Heart right ventricle (tissue), 16 donors: Measurements from ENCODE around the gene NPAS2. TPM values are rescaled to one million over a fixed set of nuclear protein-coding genes. Genes with fewer than 3 reads are reported as not detected.

ENCODE experiments used
- ATAC-seq, 8 donors: fragments of 200-7000 bp; cut with Tn5 transposase; one replicate each; pipeline ENCODE4 v1.9.1; 2020; ENCODE audit warnings: mild to moderate bottlenecking in 8 of 8, moderate library complexity in 8 of 8, moderate number of reproducible peaks in 1 of 8
- DNase-seq, 2 donors: peaks; one replicate each; pipeline ENCODE4 v3.0.0-alpha.2; 2020
- H3K27ac ChIP-seq, 10 donors: fragments of 200-600 bp; sonication (generic) in 2 of 10; one replicate each; pipeline versions ENCODE4 v1.5.0 to v1.8.0; 2020 to 2022; ENCODE audit warnings: mild to moderate bottlenecking in 3 of 10
- H3K27me3 ChIP-seq, 7 donors: fragments of 200-600 bp; one replicate each; pipeline ENCODE4 v1.8.0; 2021 to 2022; ENCODE audit warnings: mild to moderate bottlenecking in 2 of 7
- H3K36me3 ChIP-seq, 9 donors: fragments of 200-600 bp; sonication (generic) in 1 of 9; one replicate each; pipeline versions ENCODE4 v1.5.0 to v1.8.0; 2020 to 2022; ENCODE audit warnings: mild to moderate bottlenecking in 2 of 9
- H3K4me1 ChIP-seq, 9 donors: fragments of 200-600 bp; sonication (generic) in 1 of 9; one replicate each; pipeline versions ENCODE4 v1.5.0 to v1.8.0; 2020 to 2022; ENCODE audit warnings: mild to moderate bottlenecking in 4 of 9
- H3K4me3 ChIP-seq, 10 donors: fragments of 200-600 bp; sonication (generic) in 2 of 10; one replicate each; pipeline versions ENCODE4 v1.5.0 to v1.8.0; 2020 to 2022; ENCODE audit warnings: mild to moderate bottlenecking in 7 of 10, moderate library complexity in 2 of 10
- H3K9me3 ChIP-seq, 11 donors: fragments of 200-600 bp in 10 of 11; sonication (generic) in 2 of 11; one replicate each; pipeline versions ENCODE4 v1.5.0 to v1.8.0; 2013 to 2022; ENCODE audit warnings: mild to moderate bottlenecking in 2 of 11, control low read depth in 1 of 11, moderate library complexity in 1 of 11
- WGBS, 2 donors: extraction: QIAGEN DNeasy Blood & Tissue Kit; methylation state at CpG; one replicate each; pipeline ENCODE4 v1.1.7; 2013; ENCODE audit warnings: inconsistent platforms in 1 of 2; 5-methylcytosine and 5-hydroxymethylcytosine counted together
- intact Hi-C, 10 donors: fragments of 100-400 bp; cut with DNase I; formaldehyde crosslinking; loops; one replicate each; pipeline versions ENCODE4 v1.11.1 to v1.14.2; 2022
- polyA plus RNA-seq, 2 donors: library from polyadenylated mRNA; stranded (reverse); fragments of 200-250 nt; gene quantifications; one replicate each; pipeline ENCODE4 v1.2.3, GENCODE V29; 2013
- total RNA-seq, 10 donors: library from RNA; stranded (reverse); fragmentation: NEBNext Ultra II Directional in 3 of 10; extraction: Animal tissue kit (Norgen Biotek cat#: 25700) in 3 of 10; gene quantifications; one replicate each; pipeline versions ENCODE4 v1.2.1 to v1.2.4, GENCODE V29; 2021 to 2023
- TF ChIP-seq, protein P1 (sequence below), 9 donors: fragments of 200-600 bp; sonication (generic) in 2 of 9; IDR thresholded peaks; one replicate each; pipeline versions ENCODE4 v1.5.0 to v1.8.0; 2021 to 2022; ENCODE audit warnings: antibody characterized with exemption in 9 of 9, mild to moderate bottlenecking in 5 of 9, moderate library complexity in 1 of 9
- donor health status: Arrhythmogenic right ventricular cardiomyopathy.
- donor health status: ischemic (EF 13 %, LVEDD 7.1; RV severe dilation, severe dysfunction).
- donor health status: healthy with polysubstance abuse.
- donor health status: DM: no; HTN: yes; CAD: no.
- donor health status: DM: no; HTN: no; CAD: no.
- donor health status: ischemic (EF 25% LVEDD 6.9; RV normal size, moderate dysfunction).
- donor health status: ischemic (EF 25% LVEDD 5.7; RV mildly dilated, moderate dysfunction).
- donor health status: healthy.
- donor health status: DM: yes; HTN: yes; CAD: no.
- donor health status: Ischemic cardiomyopathy.
- donor health status: ischemic (EF 35%, LVEDD 5.7; RV mildly dilated, moderate dysfunction).
- donor health status: nonischemic (EF 11% LVEDD 7.7; RV severe dilation, severe dysfunction).
- donor health status: DM: yes; HTN: yes; CAD: no.
- donor health status: PGD.
- donor health status: ischemic (EF 29% LVEDD 5.4; RV normal size, mild dysfunction).
- donor health status: nonischemic (EF 23%, LVEDD 6.1; RV moderate dilation, normal function).

NPAS2 gene
- total and polyA plus RNA-seq, 12 donors: 32.1 to 70.1 (median 41.2) TPM

DNA sequence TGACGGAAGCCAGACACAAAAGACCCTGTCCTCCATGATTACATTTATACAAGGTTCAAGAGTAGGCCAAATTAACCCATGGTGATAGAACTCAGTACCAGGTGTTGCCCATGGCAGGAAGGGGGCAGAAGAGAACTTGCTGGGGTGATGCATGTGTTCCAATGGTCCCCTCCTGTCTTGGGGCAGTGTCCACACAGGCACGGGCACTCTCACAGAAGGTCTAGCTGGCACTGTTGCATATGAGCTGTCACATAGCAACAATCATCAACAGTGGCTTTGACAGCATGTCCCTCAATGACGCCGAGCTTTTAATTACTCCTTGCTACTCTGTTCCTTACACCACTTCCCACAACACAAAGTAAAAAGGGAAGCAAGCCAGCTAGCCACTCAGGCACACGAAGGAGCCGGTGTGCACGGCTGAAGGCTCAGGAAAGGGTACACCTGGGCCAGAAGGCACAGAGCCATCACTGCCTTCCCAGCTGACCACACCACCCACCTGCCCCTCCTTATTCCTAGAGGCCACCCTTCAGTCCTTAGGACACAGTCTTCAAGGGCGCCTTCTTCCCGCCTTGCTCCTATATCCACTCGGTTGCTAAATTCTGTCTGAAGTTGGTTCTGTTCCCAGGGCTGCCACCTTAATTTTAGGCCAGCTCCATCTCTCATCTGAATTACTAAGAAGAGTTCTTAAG lies 211.1 kb downstream of the NPAS2 start:
- WGBS, 2 donors: 58 to 62% methylated on average over 10 of the region's 10 CpGs
- peak; percentile 56 to 95 (median 84) for ATAC-seq
- TF ChIP-seq, protein P1, sequence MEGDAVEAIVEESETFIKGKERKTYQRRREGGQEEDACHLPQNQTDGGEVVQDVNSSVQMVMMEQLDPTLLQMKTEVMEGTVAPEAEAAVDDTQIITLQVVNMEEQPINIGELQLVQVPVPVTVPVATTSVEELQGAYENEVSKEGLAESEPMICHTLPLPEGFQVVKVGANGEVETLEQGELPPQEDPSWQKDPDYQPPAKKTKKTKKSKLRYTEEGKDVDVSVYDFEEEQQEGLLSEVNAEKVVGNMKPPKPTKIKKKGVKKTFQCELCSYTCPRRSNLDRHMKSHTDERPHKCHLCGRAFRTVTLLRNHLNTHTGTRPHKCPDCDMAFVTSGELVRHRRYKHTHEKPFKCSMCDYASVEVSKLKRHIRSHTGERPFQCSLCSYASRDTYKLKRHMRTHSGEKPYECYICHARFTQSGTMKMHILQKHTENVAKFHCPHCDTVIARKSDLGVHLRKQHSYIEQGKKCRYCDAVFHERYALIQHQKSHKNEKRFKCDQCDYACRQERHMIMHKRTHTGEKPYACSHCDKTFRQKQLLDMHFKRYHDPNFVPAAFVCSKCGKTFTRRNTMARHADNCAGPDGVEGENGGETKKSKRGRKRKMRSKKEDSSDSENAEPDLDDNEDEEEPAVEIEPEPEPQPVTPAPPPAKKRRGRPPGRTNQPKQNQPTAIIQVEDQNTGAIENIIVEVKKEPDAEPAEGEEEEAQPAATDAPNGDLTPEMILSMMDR (IDR thresholded peaks at IDR 0.05): peak in 4 of 9 donors; percentile 7 to 38 (median 28)
- Histone ChIP-seq H3K9me3 (no peaks in the 10 kb centered on the region), H3K4me3 (no peak overlapping the region), H3K36me3 (peaks cover 0 to 97% (median 55%) of the 10 kb centered on the region in 9 donors), H3K4me1 (peaks cover 0 to 15% (median 0%) of the 10 kb centered on the region in 9 donors), H3K27ac (peak overlapping the region in 5 of 10 donors; percentile 9 to 51 (median 37)), H3K27me3 (no peaks in the 10 kb centered on the region)
- intact Hi-C loops: loop anchor here in 2 of 10 donors (5.0 to 10.0 kb wide), 2 partner anchors 121 to 174 kb away; partner anchors contain the start of gene TBC1D8 (in 1 of the 2)
- peak in 1 of 2 donors; percentile 38 for DNase-seq

DNA sequence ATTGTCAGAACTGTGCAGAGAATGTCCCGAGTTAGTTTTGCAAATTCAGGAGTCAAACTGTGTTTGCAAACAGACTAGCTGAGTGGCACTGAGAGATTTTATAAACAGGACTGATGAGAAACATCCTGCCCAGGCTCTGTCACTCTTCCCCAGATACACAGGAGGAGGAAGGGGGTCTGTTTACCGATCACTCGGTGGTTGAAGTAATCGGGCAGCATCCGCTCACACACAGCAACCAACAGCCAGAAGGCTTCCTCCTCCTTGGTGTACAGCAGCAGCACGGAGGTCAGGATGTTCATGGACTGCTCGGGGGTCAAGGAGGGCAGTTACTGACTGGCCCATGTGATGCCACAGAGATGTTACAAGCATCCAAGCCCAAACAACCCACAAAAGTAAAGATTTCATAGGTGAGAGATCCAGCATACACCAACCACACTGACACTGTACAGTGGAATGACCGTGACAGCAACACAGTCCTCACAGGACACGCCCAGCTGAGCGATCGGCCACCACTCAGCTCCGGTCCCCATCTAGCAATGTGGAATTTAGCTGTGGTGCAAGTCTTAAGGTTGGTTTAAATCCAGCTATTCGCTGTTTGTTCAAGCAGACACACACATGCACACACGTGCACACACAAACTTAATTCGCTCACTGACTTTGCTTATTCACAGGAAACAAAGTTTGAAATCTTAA lies 212.3 kb downstream of the NPAS2 start:
- Histone ChIP-seq H3K4me3 (no peak overlapping the region), H3K4me1 (peaks cover 0 to 15% (median 0%) of the 10 kb centered on the region in 9 donors), H3K27ac (peak overlapping the region in 1 of 10 donors; percentile 51), H3K27me3 (no peaks in the 10 kb centered on the region), H3K9me3 (no peaks in the 10 kb centered on the region), H3K36me3 (peaks cover 0 to 94% (median 55%) of the 10 kb centered on the region in 9 donors)
- WGBS, 2 donors: 90% methylated on average over 15 of the region's 15 CpGs
- ATAC-seq (no peak), DNase-seq (no peak)
- TF ChIP-seq, protein P1 (IDR thresholded peaks at IDR 0.05): no peak
- intact Hi-C loops: loop anchor here in 2 of 10 donors (5.0 to 10.0 kb wide), 2 partner anchors 120 to 173 kb away; partner anchors contain the start of gene TBC1D8 (in 1 of the 2)

DNA sequence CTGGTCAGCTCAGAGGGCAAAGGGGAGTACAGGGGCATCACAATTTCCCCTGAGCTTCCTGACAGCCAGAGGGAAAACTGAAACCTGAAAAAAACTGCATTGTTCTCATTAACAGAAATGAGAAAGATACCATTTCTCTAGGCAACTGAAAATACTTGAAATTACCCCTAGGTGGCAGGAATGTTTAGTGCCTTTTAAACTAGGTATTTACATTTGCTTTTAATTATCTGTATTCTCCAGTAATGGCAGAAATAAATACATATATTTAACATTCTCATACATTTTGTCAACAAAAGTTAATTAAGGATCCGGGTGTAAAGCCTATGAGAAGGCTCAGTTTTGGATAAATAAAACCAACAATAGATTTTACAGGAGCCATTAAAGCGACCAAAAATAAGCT lies 216.6 kb downstream of the NPAS2 start:
- WGBS, 2 donors: 87% methylated on average over 2 of the region's 2 CpGs
- Histone ChIP-seq H3K9me3 (no peaks in the 10 kb centered on the region), H3K36me3 (peaks cover 0 to 96% (median 61%) of the 10 kb centered on the region in 9 donors), H3K27ac (no peak overlapping the region), H3K4me1 (peaks cover 0 to 25% (median 3%) of the 10 kb centered on the region in 9 donors), H3K27me3 (no peaks in the 10 kb centered on the region), H3K4me3 (no peak overlapping the region)
- ATAC-seq (no peak), DNase-seq (no peak)
- intact Hi-C loops: loop anchor here in 7 of 10 donors (2.0 to 10.0 kb wide), 3 partner anchors 116 to 168 kb away; partner anchors contain the start of gene TBC1D8 (in 5 of the 7)
- TF ChIP-seq, protein P1 (IDR thresholded peaks at IDR 0.05): peak in 8 of 9 donors; percentile 13 to 63 (median 52)

DNA sequence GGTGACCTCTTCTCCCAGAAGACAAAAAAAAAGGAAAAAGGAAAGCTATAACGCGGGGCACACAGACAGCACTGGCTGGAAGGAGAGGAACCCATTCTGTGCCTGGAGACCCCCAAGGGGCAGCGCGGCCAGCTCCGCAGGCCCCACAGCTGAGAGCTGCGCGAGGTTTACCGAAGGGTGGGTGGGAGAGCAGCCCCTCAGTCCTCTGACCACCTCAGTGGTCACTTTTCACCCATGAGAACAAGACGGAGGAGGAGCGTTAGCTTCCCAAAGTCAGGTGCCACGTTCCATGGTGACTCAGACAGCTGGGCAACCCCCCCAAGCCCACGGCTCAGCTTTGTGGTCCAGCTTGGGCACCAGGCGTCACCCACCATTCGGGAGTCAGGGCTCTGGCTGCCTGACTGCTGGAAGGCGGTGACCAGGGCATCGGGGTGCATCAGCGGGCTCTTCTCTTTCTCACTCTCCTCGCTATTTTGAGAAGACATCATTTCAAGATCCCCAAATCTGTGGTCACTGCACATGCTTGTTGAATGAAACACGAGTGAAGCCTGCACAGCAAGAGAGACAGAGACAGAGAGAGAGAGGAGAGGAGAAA lies 217.3 kb downstream of the NPAS2 start:
- H3K27me3 ChIP-seq: no peaks in the 10 kb centered on the region
- no peaks in the 10 kb centered on the region for H3K9me3 ChIP-seq
- intact Hi-C loops: loop anchor here in 7 of 10 donors (2.0 to 10.0 kb wide), 3 partner anchors 115 to 168 kb away; partner anchors contain the start of gene TBC1D8 (in 5 of the 7)
- no peak for DNase-seq
- 92 to 95% methylated on average over 19 of the region's 19 CpGs for WGBS, 2 donors
- no peak overlapping the region for H3K27ac ChIP-seq
- H3K4me1 ChIP-seq: peaks cover 0 to 32% (median 6%) of the 10 kb centered on the region in 9 donors
- no peak for ATAC-seq
- TF ChIP-seq, protein P1 (IDR thresholded peaks at IDR 0.05): no peak
- no peak overlapping the region for H3K4me3 ChIP-seq
- H3K36me3 ChIP-seq: peaks cover 0 to 89% (median 54%) of the 10 kb centered on the region in 9 donors
